SK-N-SH (cell line): ENCODE measurements around the gene MRPS22. TPM values are rescaled to one million over a fixed set of nuclear protein-coding genes. Genes with fewer than 3 reads are reported as not detected.

Source experiments
- CTCF ChIA-PET: fragments of 300-600, 350-600 bp; formaldehyde crosslinking; extraction: SDS; loops from one replicate; lab custom pipeline; 2021; lab: Yijun Ruan, JAX
- POLR2A ChIA-PET: fragments of 350-600 bp; sonication (Branson Sonifier 250); formaldehyde crosslinking; extraction: SDS; loops from one replicate; lab custom pipeline; 2020; ENCODE audit warnings: antibody characterized with exemption, inconsistent platforms; lab: Yijun Ruan, JAX
- DNase-seq: peaks from one replicate; pipeline ENCODE4 v3.0.0; 2012
- H2AFZ ChIP-seq: fragments of 200-600 bp; sonication (generic); 2 replicates; pipeline ENCODE4 v1.8.1; 2016; ENCODE audit warnings: antibody characterized with exemption, mild to moderate bottlenecking, low read depth
- H3F3A ChIP-seq: fragments of 200-600 bp; sonication (generic); replicated peaks from 2 replicates; pipeline ENCODE3; 2016; ENCODE audit warnings: antibody characterized with exemption, mild to moderate bottlenecking; ENCODE audit not compliant: insufficient read depth
- H3K27ac ChIP-seq, 2 experiments: fragments of 200-500 bp in 1 of 2; fragments of 200-600 bp in 1 of 2; sonication (Bioruptor generic) in 1 of 2; sonication (generic), shearing (Covaris generic) in 1 of 2; 2 replicates each; pipeline versions ENCODE4 v1.5.1 to v1.6.1; 2014 to 2016; ENCODE audit warnings: low read depth in 2 of 2, inconsistent platforms in 1 of 2, low read length in 1 of 2, mild to moderate bottlenecking in 1 of 2, mixed read lengths in 1 of 2
- H3K27me3 ChIP-seq: fragments of 200-600 bp; sonication (generic), shearing (Covaris generic); 2 replicates; pipeline ENCODE4 v1.6.1; 2016; ENCODE audit warnings: mixed run types; ENCODE audit not compliant: insufficient read depth
- H3K36me3 ChIP-seq, 2 experiments: fragments of 200-500 bp in 1 of 2; fragments of 200-600 bp in 1 of 2; sonication (Bioruptor generic) in 1 of 2; sonication (generic) in 1 of 2; replicated peaks in 1 of 2; 2 replicates each; pipeline versions ENCODE3 to v1.5.1; 2014 to 2016; ENCODE audit warnings: low read length in 1 of 2, mild to moderate bottlenecking in 1 of 2; ENCODE audit not compliant: insufficient read depth in 2 of 2, control insufficient read depth in 1 of 2
- H3K4me1 ChIP-seq, 2 experiments: fragments of 200-500 bp in 1 of 2; fragments of 200-600 bp in 1 of 2; sonication (Bioruptor generic) in 1 of 2; sonication (generic), shearing (Covaris generic) in 1 of 2; 2 replicates each; pipeline versions ENCODE4 v1.5.1 to v1.6.1; 2014 to 2016; ENCODE audit warnings: low read depth in 1 of 2, low read length in 1 of 2, mixed run types in 1 of 2; ENCODE audit not compliant: insufficient read depth in 2 of 2, control insufficient read depth in 1 of 2
- H3K4me2 ChIP-seq: fragments of 200-600 bp; sonication (generic), shearing (Covaris generic); 2 replicates; pipeline ENCODE4 v1.6.1; 2017; ENCODE audit warnings: mixed run types
- H3K4me3 ChIP-seq, 2 experiments: fragments of 200-500 bp in 1 of 2; fragments of 200-600 bp in 1 of 2; sonication (Bioruptor generic) in 1 of 2; sonication (generic), shearing (Covaris generic) in 1 of 2; 2 replicates each; pipeline versions ENCODE4 v1.5.1 to v1.8.1; 2014 to 2016; ENCODE audit warnings: low read depth in 2 of 2, inconsistent platforms in 1 of 2, low read length in 1 of 2, mild to moderate bottlenecking in 1 of 2, mixed read lengths in 1 of 2, moderate library complexity in 1 of 2
- H3K79me2 ChIP-seq: fragments of 200-600 bp; sonication (generic); 2 replicates; pipeline ENCODE4 v1.8.1; 2017; ENCODE audit warnings: mild to moderate bottlenecking; ENCODE audit not compliant: insufficient read depth
- H3K9ac ChIP-seq: fragments of 200-600 bp; sonication (generic); 2 replicates; pipeline ENCODE4 v1.6.1; 2017; ENCODE audit warnings: mixed run types
- H3K9me2 ChIP-seq: fragments of 200-600 bp; sonication (generic); 2 replicates; pipeline ENCODE4 v1.6.1; 2017; ENCODE audit warnings: mixed run types
- H3K9me3 ChIP-seq: fragments of 200-600 bp; sonication (generic); 2 replicates; pipeline ENCODE4 v1.6.1; 2017; ENCODE audit warnings: mixed run types, mild to moderate bottlenecking, moderate library complexity
- H4K20me1 ChIP-seq: fragments of 200-600 bp; sonication (generic); 2 replicates; pipeline ENCODE4 v1.6.1; 2017; ENCODE audit warnings: mild to moderate bottlenecking, mixed run types; ENCODE audit not compliant: insufficient read depth
- ELF1 ChIP-seq: IDR thresholded peaks from 2 replicates; pipeline ENCODE4 v1.4.0; 2012
- FOSL2 ChIP-seq: IDR thresholded peaks from 2 replicates; pipeline ENCODE4 v1.4.0; 2012; ENCODE audit warnings: low read depth, mild to moderate bottlenecking, moderate library complexity, borderline replicate concordance
- JUND ChIP-seq: IDR thresholded peaks from 2 replicates; pipeline ENCODE4 v1.4.0; 2012
- NRF1 ChIP-seq: IDR thresholded peaks from 2 replicates; pipeline ENCODE4 v1.6.1; 2012; ENCODE audit warnings: low read depth, mild to moderate bottlenecking, low read length
- POLR2AphosphoS5 ChIP-seq: IDR thresholded peaks from 2 replicates; pipeline ENCODE4 v1.6.1; 2012; ENCODE audit warnings: low read depth, low read length
- RAD21 ChIP-seq: IDR thresholded peaks from 2 replicates; pipeline ENCODE4 v1.6.1; 2012; ENCODE audit warnings: mild to moderate bottlenecking, low read length
- RXRA ChIP-seq: IDR thresholded peaks from 2 replicates; pipeline ENCODE4 v1.4.0; 2012; ENCODE audit warnings: low read depth, mild to moderate bottlenecking, borderline replicate concordance
- SIN3A ChIP-seq: IDR thresholded peaks from 2 replicates; pipeline ENCODE4 v1.6.1; 2012; ENCODE audit warnings: low read depth, mild to moderate bottlenecking, low read length, moderate library complexity, borderline replicate concordance
- SMC3 ChIP-seq: IDR thresholded peaks from 2 replicates; pipeline ENCODE4 v1.6.1; 2012; ENCODE audit warnings: low read depth, low read length, improper control_type of control experiment
- TEAD4 ChIP-seq: IDR thresholded peaks from 2 replicates; pipeline ENCODE4 v1.4.0; 2012; ENCODE audit warnings: mild to moderate bottlenecking, borderline replicate concordance; ENCODE audit not compliant: insufficient read depth
- WGBS: methylation state at CpG from one replicate; pipeline ENCODE4 v1.1.6; 2017; ENCODE audit warnings: low lambda C conversion rate; 5-methylcytosine and 5-hydroxymethylcytosine counted together
- polyA plus RNA-seq, 3 experiments: library from polyadenylated mRNA; depleted of rRNA; stranded (reverse); fragments of >200 nt; gene quantifications; 2 replicates each; pipeline ENCODE4 v1.2.3, GENCODE V29; 2012
- TF ChIP-seq, protein P1 (sequence below): IDR thresholded peaks from 2 replicates; pipeline ENCODE4 v1.4.0; 2012; ENCODE audit warnings: low read depth
- TF ChIP-seq, protein P2 (sequence below): fragments of 200-600 bp; sonication (generic); IDR thresholded peaks from 2 replicates; pipeline ENCODE4 v1.6.1; 2017; ENCODE audit warnings: antibody characterized with exemption, mild to moderate bottlenecking, moderate library complexity
- TF ChIP-seq, protein P3 (sequence below): IDR thresholded peaks from 2 replicates; pipeline ENCODE4 v1.6.1; 2012; ENCODE audit warnings: mild to moderate bottlenecking, low read depth, low read length, moderate library complexity

Gene MRPS22
- polyA plus RNA-seq, 1 of the 3 experiments (the other 2 are of a cell fraction): 50.6 TPM

DNA sequence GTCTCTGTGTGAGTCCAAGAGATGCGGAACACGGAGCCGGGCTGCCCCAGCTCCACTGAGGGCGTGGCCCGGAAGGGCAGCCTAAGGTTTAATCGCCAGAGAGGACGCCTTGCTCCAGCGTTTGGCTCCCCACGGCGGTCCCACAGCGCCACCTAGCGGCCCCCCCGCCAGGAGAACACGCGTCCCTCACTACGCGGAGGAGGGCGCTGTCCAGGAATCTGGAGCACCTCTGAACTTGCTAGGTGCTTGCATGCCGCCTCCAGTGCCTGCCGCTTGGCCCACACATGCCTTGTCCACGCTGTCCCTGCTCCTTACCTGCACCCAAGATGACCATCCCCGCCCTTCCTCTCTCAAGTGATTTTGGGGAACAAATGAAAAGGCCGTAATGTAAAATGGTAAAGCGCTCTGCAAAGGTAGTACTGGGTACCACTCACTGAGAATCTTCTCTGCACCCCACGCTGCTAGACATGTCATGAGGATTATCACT is 14.4 kb upstream of the MRPS22 start:
- 0 out of 2 replicates have a peak overlapping the region, but pooled peaks have one; percentile 50 for H2AFZ ChIP-seq
- no peak overlapping the region for H3K27ac ChIP-seq
- peak overlapping the region; percentile 59; the same call in 1 of the 2 replicates for H3K4me2 ChIP-seq
- H3K36me3 ChIP-seq: no peaks in the 10 kb centered on the region
- H3K4me1 ChIP-seq: peaks cover 0 to 5% of the 10 kb centered on the region in 2 experiments; a peak in 1 of 4 replicates
- no peaks in the 10 kb centered on the region for H3K79me2 ChIP-seq
- no peaks in the 10 kb centered on the region for H3K9me3 ChIP-seq
- H3K4me3 ChIP-seq: peak overlapping the region; percentile 24 to 55; a peak in 2 of 4 replicates
- H4K20me1 ChIP-seq: no peaks in the 10 kb centered on the region
- ChIA-PET POLR2A (no interaction called here), CTCF (interaction anchor here (0.6 to 6.0 kb wide), 62 partner anchors 11 to 735 kb away, joined by 3 to 166 read pairs (median 4); partner anchors contain the start of genes FOXL2 and FOXL2NB)
- WGBS: 11% methylated on average over 13 of the region's 25 CpGs
- H3K9me2 ChIP-seq: no peaks in the 10 kb centered on the region
- H3F3A ChIP-seq: no peaks in the 10 kb centered on the region
- peaks cover 11% of the 10 kb centered on the region; the same call in 1 of the 2 replicates for H3K27me3 ChIP-seq
- H3K9ac ChIP-seq: no peak overlapping the region
- TF ChIP-seq, protein P1, sequence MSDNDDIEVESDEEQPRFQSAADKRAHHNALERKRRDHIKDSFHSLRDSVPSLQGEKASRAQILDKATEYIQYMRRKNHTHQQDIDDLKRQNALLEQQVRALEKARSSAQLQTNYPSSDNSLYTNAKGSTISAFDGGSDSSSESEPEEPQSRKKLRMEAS: peak; percentile 64; the same call in 1 of the 2 replicates
- no peak for TF ChIP-seq TEAD4
- TF ChIP-seq SMC3: peak; percentile 97
- TF ChIP-seq SIN3A: peak; percentile 29; the same call in 1 of the 2 replicates
- 0 out of 2 replicates have a peak, but pooled peaks have one; percentile 12 for TF ChIP-seq NRF1
- no peak for TF ChIP-seq FOSL2
- TF ChIP-seq, protein P2, sequence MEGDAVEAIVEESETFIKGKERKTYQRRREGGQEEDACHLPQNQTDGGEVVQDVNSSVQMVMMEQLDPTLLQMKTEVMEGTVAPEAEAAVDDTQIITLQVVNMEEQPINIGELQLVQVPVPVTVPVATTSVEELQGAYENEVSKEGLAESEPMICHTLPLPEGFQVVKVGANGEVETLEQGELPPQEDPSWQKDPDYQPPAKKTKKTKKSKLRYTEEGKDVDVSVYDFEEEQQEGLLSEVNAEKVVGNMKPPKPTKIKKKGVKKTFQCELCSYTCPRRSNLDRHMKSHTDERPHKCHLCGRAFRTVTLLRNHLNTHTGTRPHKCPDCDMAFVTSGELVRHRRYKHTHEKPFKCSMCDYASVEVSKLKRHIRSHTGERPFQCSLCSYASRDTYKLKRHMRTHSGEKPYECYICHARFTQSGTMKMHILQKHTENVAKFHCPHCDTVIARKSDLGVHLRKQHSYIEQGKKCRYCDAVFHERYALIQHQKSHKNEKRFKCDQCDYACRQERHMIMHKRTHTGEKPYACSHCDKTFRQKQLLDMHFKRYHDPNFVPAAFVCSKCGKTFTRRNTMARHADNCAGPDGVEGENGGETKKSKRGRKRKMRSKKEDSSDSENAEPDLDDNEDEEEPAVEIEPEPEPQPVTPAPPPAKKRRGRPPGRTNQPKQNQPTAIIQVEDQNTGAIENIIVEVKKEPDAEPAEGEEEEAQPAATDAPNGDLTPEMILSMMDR: peak; percentile 99
- no peak for TF ChIP-seq POLR2AphosphoS5
- no peak for TF ChIP-seq RXRA
- peak; percentile 98 for TF ChIP-seq RAD21
- TF ChIP-seq, protein P3, sequence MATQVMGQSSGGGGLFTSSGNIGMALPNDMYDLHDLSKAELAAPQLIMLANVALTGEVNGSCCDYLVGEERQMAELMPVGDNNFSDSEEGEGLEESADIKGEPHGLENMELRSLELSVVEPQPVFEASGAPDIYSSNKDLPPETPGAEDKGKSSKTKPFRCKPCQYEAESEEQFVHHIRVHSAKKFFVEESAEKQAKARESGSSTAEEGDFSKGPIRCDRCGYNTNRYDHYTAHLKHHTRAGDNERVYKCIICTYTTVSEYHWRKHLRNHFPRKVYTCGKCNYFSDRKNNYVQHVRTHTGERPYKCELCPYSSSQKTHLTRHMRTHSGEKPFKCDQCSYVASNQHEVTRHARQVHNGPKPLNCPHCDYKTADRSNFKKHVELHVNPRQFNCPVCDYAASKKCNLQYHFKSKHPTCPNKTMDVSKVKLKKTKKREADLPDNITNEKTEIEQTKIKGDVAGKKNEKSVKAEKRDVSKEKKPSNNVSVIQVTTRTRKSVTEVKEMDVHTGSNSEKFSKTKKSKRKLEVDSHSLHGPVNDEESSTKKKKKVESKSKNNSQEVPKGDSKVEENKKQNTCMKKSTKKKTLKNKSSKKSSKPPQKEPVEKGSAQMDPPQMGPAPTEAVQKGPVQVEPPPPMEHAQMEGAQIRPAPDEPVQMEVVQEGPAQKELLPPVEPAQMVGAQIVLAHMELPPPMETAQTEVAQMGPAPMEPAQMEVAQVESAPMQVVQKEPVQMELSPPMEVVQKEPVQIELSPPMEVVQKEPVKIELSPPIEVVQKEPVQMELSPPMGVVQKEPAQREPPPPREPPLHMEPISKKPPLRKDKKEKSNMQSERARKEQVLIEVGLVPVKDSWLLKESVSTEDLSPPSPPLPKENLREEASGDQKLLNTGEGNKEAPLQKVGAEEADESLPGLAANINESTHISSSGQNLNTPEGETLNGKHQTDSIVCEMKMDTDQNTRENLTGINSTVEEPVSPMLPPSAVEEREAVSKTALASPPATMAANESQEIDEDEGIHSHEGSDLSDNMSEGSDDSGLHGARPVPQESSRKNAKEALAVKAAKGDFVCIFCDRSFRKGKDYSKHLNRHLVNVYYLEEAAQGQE: peak; percentile 90
- TF ChIP-seq JUND: no peak
- peak; percentile 38; the same call in 1 of the 2 replicates for TF ChIP-seq ELF1
- DNase-seq: peak; percentile 87
